Cardiac fibroblast (primary cell): Measurements from ENCODE around the gene CDH13.
"Not testable (repeated sequence)": the region's sequence is repeated elsewhere in the genome, so short reads cannot be mapped to it uniquely, and the experiment has no call there.

Experiments
- DNase-seq, 2 donors: peaks; one replicate each; pipeline versions ENCODE4 v3.0.0 to v3.0.0-alpha.2; 2010; ENCODE audit warnings: low read depth in 2 of 2
- H3K4me3 ChIP-seq, 2 donors: replicated peaks in 1 of 2; 1 replicate in 1 of 2; 2 replicates in 1 of 2; pipeline ENCODE4 v1.5.1; 2011; ENCODE audit warnings: low read depth in 2 of 2, low read length in 2 of 2, mild to moderate bottlenecking in 2 of 2, moderate library complexity in 1 of 2
- TF ChIP-seq, protein P1 (sequence below): IDR thresholded peaks from one replicate; pipeline ENCODE4 v1.5.1; 2011; ENCODE audit warnings: low read depth, mild to moderate bottlenecking, low read length, inconsistent platforms

The CDH13 gene

DNA sequence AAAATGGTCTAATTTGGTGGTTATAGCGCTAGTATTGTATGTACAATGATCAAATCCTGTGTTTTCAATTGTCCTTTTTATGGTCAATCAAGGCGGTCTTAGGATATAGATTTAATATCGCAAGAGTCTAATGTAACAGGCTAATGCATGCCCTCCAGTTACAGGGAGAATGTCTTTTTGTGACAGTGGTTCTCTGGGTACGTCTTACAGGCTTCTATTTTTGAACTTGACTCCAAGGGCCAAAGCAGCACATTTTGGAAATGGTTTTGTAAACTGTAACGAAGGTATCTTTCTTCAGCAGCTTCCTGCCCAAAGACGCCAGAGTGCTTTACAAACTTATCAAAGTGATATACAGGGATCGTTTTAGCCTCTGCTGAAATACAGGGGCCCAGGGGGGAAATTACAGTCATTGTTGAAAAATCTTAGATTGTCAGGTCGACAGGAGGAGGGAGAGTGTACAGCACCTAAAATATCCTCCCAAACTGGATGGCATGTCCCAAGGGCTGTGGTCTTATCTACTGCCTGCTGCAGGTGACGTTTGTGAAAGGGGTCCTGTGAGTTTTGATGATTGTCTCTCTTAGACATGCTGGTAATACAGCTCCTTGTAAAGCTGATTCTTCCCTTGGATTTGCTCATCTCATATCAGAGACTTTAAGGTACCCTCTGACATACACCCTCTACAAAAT lies 288.5 kb downstream of the CDH13 start:
- no peak for DNase-seq
- TF ChIP-seq, protein P1, sequence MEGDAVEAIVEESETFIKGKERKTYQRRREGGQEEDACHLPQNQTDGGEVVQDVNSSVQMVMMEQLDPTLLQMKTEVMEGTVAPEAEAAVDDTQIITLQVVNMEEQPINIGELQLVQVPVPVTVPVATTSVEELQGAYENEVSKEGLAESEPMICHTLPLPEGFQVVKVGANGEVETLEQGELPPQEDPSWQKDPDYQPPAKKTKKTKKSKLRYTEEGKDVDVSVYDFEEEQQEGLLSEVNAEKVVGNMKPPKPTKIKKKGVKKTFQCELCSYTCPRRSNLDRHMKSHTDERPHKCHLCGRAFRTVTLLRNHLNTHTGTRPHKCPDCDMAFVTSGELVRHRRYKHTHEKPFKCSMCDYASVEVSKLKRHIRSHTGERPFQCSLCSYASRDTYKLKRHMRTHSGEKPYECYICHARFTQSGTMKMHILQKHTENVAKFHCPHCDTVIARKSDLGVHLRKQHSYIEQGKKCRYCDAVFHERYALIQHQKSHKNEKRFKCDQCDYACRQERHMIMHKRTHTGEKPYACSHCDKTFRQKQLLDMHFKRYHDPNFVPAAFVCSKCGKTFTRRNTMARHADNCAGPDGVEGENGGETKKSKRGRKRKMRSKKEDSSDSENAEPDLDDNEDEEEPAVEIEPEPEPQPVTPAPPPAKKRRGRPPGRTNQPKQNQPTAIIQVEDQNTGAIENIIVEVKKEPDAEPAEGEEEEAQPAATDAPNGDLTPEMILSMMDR = no peak
- no peak overlapping the region for H3K4me3 ChIP-seq

DNA sequence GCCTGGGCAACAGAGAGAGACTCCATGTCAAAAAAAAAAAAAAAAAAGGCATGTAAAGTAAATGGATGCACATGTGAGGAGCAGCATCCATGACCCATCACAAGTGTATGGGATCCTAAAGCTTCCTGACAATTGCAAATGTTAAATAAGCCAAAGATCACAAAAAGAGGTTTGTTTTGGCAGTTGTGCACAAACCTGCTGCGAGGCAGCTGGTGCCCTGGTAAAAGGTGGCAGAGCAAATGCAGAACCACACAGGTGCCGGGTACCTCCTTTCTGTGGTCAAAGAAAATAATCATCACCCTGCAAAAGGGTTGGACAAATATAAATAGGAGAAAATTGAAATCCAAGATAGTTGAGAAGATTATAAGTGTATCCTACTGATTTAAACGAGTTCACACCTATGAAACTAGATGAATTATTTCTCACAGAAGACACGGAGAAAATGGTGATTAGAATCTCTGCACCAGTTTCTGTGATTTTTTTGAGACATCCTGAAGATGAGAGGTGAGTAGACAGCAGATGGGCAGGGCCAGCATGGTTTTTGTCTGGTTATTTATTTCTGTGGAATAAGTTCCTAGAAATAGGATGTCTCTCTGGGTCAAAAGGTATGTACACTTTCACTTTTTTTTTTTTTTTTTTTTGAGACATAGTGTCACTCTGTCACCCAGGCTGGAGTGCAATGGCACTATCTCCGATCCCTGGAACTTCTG lies 291.3 kb downstream of the CDH13 start:
- no peak for DNase-seq
- no peak overlapping the region for H3K4me3 ChIP-seq
- TF ChIP-seq, protein P1 = no peak

DNA sequence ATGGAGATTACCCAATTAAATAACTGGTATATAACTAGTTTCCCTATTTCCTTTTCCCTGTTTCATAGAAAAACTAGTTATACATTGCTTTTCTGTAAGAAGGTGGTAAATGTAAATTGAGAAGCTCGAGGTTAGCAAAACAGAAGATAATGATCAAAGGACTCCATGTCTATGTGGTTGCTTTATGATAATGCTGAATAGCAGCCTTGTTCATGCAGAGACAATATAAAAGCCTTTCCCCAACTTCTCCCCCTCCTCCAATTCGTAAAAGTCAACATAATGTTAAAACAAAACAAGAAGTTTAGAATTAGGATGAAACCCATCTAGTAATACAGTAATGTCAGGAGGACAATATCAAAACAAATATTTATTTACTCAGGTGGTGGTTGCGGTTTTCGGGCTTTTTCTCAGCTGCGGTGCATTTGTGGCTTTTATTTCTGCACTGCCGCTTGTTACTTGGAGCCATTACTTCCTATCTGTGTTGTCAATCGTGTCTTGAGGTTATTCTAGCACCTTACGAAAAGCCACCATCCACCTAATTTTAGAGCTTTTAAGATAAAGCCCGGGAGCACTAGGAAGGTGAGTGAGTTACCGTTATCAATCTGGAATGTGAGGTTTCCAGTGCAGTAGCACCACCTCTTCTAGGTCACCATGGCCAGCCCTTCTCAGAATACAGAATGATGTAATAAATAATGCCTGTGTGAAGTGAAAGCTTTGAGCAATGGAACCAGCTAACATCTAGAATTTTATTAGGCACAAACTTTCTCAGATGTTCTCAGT lies 297.5 kb downstream of the CDH13 start:
- TF ChIP-seq, protein P1 = no peak
- H3K4me3 ChIP-seq = no peak overlapping the region
- DNase-seq = no peak

DNA sequence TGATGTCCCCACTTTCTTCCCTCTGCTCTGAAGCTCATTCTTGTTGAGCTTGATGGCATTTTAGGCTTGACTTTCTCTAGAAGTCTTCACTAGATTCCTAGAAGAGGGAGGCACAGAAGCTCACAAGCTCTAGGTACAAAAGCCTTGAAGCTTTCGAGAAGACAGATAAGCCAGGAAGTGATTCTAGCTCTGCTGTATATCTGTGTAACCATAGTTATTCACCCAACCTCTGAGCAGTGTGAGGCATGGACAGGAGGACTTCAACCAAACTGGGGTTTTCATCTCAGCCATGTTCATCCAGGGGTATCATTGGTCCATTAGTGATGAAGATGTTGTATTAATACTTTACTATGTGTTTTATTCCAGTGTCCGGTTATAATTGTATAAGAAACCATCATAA lies 299.7 kb downstream of the CDH13 start:
- TF ChIP-seq, protein P1 = no peak
- no peak for DNase-seq
- H3K4me3 ChIP-seq = no peak overlapping the region

DNA sequence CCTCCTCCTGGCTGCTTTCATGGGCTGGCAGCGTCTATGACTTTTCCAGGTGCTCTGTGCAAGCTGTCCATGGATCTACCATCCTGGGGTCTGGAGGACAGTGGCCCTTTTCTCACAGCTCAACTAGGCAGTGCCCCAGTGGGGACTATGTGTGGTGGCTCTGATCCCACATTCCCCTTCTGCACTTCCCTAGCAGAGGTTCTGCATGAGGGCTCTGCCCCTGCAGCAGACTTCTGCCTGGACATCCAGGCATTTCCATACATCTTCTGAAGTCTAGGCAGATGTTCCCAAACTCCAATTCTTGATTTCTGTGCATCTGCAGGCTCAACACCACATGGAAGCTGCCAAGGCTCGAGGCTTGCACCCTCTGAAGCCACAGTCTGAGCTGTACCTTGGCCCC lies 307.2 kb downstream of the CDH13 start:
- DNase-seq, H3K4me3 ChIP-seq: not testable (repeated sequence)

DNA sequence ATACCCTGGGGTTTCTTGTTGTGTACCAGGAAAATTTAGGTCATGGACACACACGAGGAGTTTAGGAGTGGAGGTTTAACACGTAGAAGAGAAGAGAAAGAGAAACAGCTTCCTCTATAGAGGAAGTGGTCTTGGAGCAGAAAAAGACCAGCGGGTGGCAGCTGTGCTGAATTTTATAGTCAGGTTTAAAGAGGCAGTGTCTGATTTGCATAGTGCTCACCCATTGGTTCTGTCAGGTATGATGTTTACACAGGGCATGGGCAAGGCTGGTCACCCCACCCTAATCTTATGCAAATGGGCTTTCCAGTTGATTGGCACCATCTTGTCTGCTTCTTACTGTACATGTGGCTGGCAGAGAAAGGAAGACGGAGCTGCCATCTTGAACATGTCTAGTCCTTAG lies 309.0 kb downstream of the CDH13 start:
- no peak overlapping the region for H3K4me3 ChIP-seq
- TF ChIP-seq, protein P1 = no peak
- DNase-seq = no peak

DNA sequence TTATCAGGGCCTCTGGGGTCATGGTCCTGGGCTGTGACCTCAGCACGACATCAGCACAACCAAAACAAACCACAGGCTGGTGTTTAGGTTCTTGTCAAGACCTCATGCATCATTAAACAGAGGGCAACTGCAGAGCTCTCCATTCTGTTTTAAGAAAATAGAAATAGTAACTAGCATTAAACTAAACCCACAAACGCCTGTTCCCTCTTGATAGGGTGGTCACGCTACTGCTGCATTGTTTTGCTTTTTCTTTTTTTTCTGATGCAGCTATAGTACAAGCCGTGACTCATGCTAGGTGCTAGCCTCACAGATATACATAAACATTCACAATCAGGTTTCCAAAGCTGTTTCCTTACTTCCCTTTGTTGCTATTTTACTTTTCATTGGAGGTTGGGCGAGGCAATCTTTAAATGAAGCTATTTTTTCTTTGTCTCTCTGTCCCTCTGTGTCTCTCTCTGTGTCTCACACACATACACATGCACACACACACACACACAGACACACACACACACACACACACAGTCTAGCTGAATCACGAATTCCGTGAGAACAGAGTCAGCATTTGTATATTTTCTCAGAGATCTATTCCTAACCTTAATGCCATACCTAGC lies 310.3 kb downstream of the CDH13 start:
- DNase-seq = peak; percentile 62 to 85
- TF ChIP-seq, protein P1 = no peak

More for the DNA sequence above, 310.3 kb downstream of the CDH13 start:
- no peak overlapping the region for H3K4me3 ChIP-seq
